HEK293T (cell line): ENCODE results near the gene TBL1X.

Experiments used
- CTCF ChIA-PET: fragments of 350-600 bp; formaldehyde crosslinking; extraction: SDS; loops from one replicate; lab custom pipeline; 2021; ENCODE audit warnings: antibody characterized with exemption, inconsistent platforms; lab: Yijun Ruan, JAX
- POLR2A ChIA-PET: fragments of 350-600 bp; formaldehyde crosslinking; extraction: SDS; loops from one replicate; lab custom pipeline; 2020; ENCODE audit warnings: antibody characterized with exemption, inconsistent platforms; lab: Yijun Ruan, JAX
- DNase-seq: peaks from one replicate; pipeline ENCODE4 v3.0.0; 2012; ENCODE audit warnings: mixed read lengths; ENCODE audit errors: extremely low spot score
- ARNT ChIP-seq: fragments of 450-650 bp; IDR thresholded peaks from 2 replicates; pipeline ENCODE4 v1.6.1; 2017; ENCODE audit warnings: mild to moderate bottlenecking
- BHLHE40 ChIP-seq: fragments of 450-650 bp; IDR thresholded peaks from 2 replicates; pipeline ENCODE4 v1.6.1; 2016; ENCODE audit warnings: mild to moderate bottlenecking, moderate library complexity, borderline replicate concordance
- CTBP1 ChIP-seq: fragments of 450-650 bp; IDR thresholded peaks from 2 replicates; pipeline ENCODE4 v1.6.1; 2016; ENCODE audit warnings: borderline replicate concordance
- ELF4 ChIP-seq: fragments of 450-650 bp; IDR thresholded peaks from 2 replicates; pipeline ENCODE4 v1.6.1; 2017; ENCODE audit warnings: antibody characterized with exemption
- FOXA1 ChIP-seq: fragments of 450-650 bp; IDR thresholded peaks from 2 replicates; pipeline ENCODE4 v1.6.1; 2016; ENCODE audit warnings: mild to moderate bottlenecking
- FOXK2 ChIP-seq: fragments of 450-650 bp; IDR thresholded peaks from 2 replicates; pipeline ENCODE4 v1.6.1; 2016; ENCODE audit warnings: mild to moderate bottlenecking
- FOXM1 ChIP-seq: fragments of 450-650 bp; IDR thresholded peaks from 2 replicates; pipeline ENCODE4 v1.6.1; 2017; ENCODE audit warnings: mild to moderate bottlenecking, borderline replicate concordance
- HDGF ChIP-seq: fragments of 450-650 bp; IDR thresholded peaks from 2 replicates; pipeline ENCODE4 v1.6.1; 2017; ENCODE audit warnings: antibody characterized with exemption, borderline replicate concordance
- L3MBTL2 ChIP-seq: fragments of 450-650 bp; conservative IDR thresholded peaks from 2 replicates; pipeline ENCODE4 v1.6.1; 2016; ENCODE audit warnings: mild to moderate bottlenecking
- LEF1 ChIP-seq: fragments of 450-650 bp; IDR thresholded peaks from 2 replicates; pipeline ENCODE4 v1.6.1; 2017; ENCODE audit warnings: mild to moderate bottlenecking, borderline replicate concordance
- NFRKB ChIP-seq: fragments of 450-650 bp; IDR thresholded peaks from 2 replicates; pipeline ENCODE4 v1.6.1; 2016; ENCODE audit warnings: mild to moderate bottlenecking, moderate library complexity
- SP1 ChIP-seq: fragments of 450-650 bp; IDR thresholded peaks from 2 replicates; pipeline ENCODE4 v1.6.1; 2017
- SUZ12 ChIP-seq: fragments of 450-650 bp; IDR thresholded peaks from 2 replicates; pipeline ENCODE4 v1.6.1; 2016; ENCODE audit warnings: mild to moderate bottlenecking
- TARDBP ChIP-seq: fragments of 450-650 bp; IDR thresholded peaks from 2 replicates; pipeline ENCODE4 v1.6.1; 2016
- ZNF384 ChIP-seq: fragments of 450-650 bp; IDR thresholded peaks from 2 replicates; pipeline ENCODE4 v1.6.1; 2016
- TF ChIP-seq, protein P1 (sequence below): fragments of 450-650 bp; IDR thresholded peaks from 2 replicates; pipeline ENCODE4 v1.6.1; 2016

Gene TBL1X

DNA sequence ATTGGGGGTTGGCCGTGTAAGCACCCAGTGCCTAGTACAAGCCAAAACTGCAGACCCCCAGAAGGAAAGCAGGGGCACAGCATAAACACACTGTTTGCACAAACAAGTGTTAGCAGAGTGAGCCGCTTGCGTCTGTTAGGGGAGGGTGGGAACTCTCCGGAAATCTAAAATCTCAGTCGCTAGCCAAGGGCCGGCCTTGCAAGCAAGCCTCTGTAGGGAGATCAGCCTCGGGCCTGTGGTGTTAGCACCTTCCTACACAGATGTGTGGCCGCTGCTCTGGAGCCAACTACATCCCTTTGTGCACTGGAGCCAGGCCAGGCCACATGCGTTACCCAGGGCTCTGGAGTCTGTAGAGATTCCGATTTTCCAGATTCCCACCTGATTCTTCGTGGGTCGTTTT lies 233.7 kb downstream of the TBL1X start:
- POLR2A ChIA-PET: no interaction called here

GRCh38 chrX:9700555-9700954 lies 235.7 kb downstream of the TBL1X start:
- TF ChIP-seq ZNF384: no peak
- no peak for TF ChIP-seq TARDBP
- no peak for TF ChIP-seq SUZ12
- TF ChIP-seq L3MBTL2: no peak
- no peak for TF ChIP-seq FOXM1
- TF ChIP-seq LEF1: no peak
- TF ChIP-seq SP1: no peak
- TF ChIP-seq CTBP1: no peak
- TF ChIP-seq, protein P1, sequence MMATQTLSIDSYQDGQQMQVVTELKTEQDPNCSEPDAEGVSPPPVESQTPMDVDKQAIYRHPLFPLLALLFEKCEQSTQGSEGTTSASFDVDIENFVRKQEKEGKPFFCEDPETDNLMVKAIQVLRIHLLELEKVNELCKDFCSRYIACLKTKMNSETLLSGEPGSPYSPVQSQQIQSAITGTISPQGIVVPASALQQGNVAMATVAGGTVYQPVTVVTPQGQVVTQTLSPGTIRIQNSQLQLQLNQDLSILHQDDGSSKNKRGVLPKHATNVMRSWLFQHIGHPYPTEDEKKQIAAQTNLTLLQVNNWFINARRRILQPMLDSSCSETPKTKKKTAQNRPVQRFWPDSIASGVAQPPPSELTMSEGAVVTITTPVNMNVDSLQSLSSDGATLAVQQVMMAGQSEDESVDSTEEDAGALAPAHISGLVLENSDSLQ: no peak
- no peak for TF ChIP-seq NFRKB
- no peak for TF ChIP-seq FOXA1

More for the DNA sequence above, 233.7 kb downstream of the TBL1X start:
- CTCF ChIA-PET: no interaction called here
- DNase-seq: no peak
- TF ChIP-seq FOXA1: no peak
- TF ChIP-seq HDGF: no peak
- no peak for TF ChIP-seq ARNT
- no peak for TF ChIP-seq ELF4
- no peak for TF ChIP-seq SP1
- no peak for TF ChIP-seq L3MBTL2
- TF ChIP-seq CTBP1: no peak
- no peak for TF ChIP-seq ZNF384
- no peak for TF ChIP-seq TARDBP
- TF ChIP-seq FOXM1: no peak
- no peak for TF ChIP-seq FOXK2
- TF ChIP-seq SUZ12: no peak
- TF ChIP-seq LEF1: no peak
- TF ChIP-seq, protein P1: no peak

DNA sequence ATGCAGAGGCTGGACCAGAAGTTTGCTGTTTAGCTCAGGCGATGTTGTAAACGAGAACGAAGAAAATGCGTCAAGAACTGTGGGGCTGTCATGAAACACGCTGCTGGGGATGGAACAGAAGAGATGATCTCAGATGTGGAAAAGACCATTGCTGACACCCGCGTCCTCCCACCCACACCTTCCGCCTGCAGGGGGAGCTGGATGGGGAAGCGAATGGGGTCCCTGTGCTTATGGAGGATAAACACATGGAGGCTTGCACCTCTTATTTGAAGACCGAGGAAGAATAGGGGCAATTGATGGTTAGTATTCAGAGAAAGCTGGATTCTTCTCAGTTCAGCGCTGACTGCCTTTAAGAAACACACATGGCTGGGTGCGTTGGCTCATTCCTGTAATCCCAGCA lies 236.9 kb downstream of the TBL1X start:
- ChIA-PET POLR2A (interaction anchor here (0.6 kb wide), 1 partner anchor 463 kb away, joined by 3 read pairs; no protein-coding TSS in a partner anchor), CTCF (interaction anchor here (0.6 kb wide), 1 partner anchor 247 kb away, joined by 3 read pairs; no protein-coding TSS in a partner anchor)
- DNase-seq: no peak
- TF ChIP-seq HDGF (no peak), ARNT (no peak), NFRKB (no peak), FOXM1 (no peak), FOXK2 (no peak)

More at GRCh38 chrX:9700555-9700954, 235.7 kb downstream of the TBL1X start:
- DNase-seq: no peak
- ChIA-PET POLR2A (no interaction called here), CTCF (no interaction called here)

DNA sequence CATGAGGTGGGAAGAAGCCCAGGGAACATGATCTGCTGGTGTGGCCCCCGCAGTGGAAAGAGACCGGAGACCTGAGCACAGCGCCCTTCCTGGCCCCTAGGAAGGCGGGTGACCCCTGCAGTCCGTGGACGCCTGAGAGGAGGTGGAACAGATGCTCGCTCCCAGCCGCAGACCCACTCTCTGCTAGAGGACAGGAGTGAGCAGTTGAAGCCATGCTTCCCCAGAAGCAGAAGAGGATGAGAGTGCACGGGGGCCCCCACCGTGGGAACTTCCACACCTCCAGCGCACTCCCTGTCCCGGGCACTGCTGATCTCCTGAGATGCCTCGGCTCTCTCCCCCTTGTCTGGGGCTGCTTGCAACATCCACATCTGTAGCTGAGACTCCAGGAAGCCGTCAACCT lies 238.5 kb downstream of the TBL1X start:
- TF ChIP-seq BHLHE40: no peak
- TF ChIP-seq SUZ12: no peak
- no peak for TF ChIP-seq ARNT
- TF ChIP-seq NFRKB: no peak
- TF ChIP-seq, protein P1: no peak
- TF ChIP-seq SP1: no peak
- no peak for TF ChIP-seq HDGF
- TF ChIP-seq LEF1: no peak
- no peak for TF ChIP-seq ZNF384
- no peak for TF ChIP-seq FOXA1
- no peak for TF ChIP-seq CTBP1
- no peak for TF ChIP-seq FOXK2
- CTCF ChIA-PET: no interaction called here
- POLR2A ChIA-PET: no interaction called here
- no peak for DNase-seq

- DNase-seq: no peak
- TF ChIP-seq, protein P1: no peak
- no peak for TF ChIP-seq NFRKB
- ChIA-PET CTCF (no interaction called here), POLR2A (interaction anchor here (0.5 to 0.6 kb wide), 2 partner anchors 10 to 12 kb away, joined by 3 read pairs; no protein-coding TSS in a partner anchor)
Measured at GRCh38 chrX:9704876-9705465, 240.1 kb downstream of the TBL1X start.

- POLR2A ChIA-PET: no interaction called here
- no peak for DNase-seq
- TF ChIP-seq NFRKB (no peak), FOXK2 (no peak), TARDBP (no peak), L3MBTL2 (no peak), BHLHE40 (no peak), LEF1 (no peak)
- TF ChIP-seq, protein P1: no peak
- CTCF ChIA-PET: interaction anchor here (0.7 kb wide), 1 partner anchor 175 kb away, joined by 3 read pairs; no protein-coding TSS in a partner anchor
Measured at GRCh38 chrX:9706421-9706820, 241.6 kb downstream of the TBL1X start.
